ENCODE data around the gene TP53I3.
A peak's percentile ranks its signal among the peaks of the same experiment; 100 is the strongest.
"Not testable (repeated sequence)": the region's sequence is repeated elsewhere in the genome, so short reads cannot be mapped to it uniquely, and the experiment has no call there.

TP53I3 gene

DNA sequence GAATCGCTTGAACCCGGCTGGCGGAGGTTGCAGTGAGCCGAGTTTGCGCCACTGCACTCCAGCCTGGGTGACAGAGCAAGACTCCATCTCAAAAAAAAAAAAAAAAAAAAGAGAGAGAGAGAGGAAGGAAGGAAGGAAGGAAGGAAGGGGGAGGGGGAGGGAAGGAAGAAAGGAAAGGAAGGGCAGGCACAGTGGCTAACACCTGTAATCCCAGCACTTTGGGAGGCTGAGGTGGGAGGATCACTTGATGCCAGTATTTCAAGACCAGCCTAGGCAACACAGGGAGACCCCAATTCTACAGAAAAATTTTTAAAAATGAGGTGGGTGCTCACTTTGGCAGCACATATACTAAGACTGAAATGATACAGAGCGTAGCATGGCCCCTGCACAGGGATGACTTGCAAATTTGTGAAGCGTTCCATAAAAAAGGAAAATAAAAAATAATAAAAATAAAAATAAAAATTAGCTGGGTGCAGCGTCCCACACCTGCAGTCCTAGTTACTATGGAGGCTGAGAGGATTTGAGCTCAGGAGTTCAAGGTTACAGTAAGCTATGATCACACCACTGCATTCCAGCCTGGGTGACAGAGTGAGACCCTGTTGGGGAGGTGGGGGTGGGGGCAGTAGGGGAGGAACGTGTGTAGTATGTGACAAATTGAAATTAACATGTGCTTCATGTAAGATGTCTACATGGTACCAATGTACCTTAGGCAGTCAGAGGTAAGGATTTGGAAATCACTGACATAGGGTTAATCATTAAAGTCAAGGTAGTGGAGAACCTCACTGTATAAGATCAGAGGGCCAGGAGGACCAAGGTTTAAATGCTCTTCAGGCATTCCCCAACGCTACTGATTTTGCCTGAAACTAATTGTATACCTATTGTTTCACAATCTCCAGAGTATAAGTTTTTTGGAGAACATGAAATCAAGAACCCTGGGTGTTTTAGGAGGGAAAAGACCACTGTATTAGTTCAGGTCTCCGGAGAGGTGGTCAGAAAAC, 38.8 kb downstream of the TP53I3 start:
- TF ChIP-seq, protein P1, sequence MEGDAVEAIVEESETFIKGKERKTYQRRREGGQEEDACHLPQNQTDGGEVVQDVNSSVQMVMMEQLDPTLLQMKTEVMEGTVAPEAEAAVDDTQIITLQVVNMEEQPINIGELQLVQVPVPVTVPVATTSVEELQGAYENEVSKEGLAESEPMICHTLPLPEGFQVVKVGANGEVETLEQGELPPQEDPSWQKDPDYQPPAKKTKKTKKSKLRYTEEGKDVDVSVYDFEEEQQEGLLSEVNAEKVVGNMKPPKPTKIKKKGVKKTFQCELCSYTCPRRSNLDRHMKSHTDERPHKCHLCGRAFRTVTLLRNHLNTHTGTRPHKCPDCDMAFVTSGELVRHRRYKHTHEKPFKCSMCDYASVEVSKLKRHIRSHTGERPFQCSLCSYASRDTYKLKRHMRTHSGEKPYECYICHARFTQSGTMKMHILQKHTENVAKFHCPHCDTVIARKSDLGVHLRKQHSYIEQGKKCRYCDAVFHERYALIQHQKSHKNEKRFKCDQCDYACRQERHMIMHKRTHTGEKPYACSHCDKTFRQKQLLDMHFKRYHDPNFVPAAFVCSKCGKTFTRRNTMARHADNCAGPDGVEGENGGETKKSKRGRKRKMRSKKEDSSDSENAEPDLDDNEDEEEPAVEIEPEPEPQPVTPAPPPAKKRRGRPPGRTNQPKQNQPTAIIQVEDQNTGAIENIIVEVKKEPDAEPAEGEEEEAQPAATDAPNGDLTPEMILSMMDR (IDR thresholded peaks at IDR 0.05; ENCODE audit: low read depth, low read length) = no peak
- peak overlapping the region; percentile 84 for H3K4me3 ChIP-seq (ENCODE audit: low read depth, low read length)

DNA sequence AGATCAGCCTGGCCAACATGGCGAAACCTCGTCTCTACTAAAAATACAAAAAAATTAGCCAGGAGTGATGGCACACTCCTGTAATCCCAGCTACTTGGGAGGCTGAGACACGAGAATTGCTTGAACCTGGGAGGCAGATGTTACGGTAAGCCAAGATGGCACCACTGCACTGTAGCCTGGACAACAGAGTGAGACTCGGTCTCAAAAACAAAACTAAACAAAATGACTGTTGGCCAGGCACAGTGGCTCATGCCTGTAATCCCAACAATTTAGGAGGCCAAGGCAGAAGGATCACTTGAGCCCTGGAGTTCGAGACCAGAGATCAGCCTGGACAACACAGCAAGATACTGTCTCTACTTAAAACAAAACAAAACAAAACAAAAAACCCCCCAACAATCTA, 41.5 kb downstream of the TP53I3 start:
- H3K4me3 ChIP-seq (ENCODE audit: low read depth, low read length) = not testable (repeated sequence)

DNA sequence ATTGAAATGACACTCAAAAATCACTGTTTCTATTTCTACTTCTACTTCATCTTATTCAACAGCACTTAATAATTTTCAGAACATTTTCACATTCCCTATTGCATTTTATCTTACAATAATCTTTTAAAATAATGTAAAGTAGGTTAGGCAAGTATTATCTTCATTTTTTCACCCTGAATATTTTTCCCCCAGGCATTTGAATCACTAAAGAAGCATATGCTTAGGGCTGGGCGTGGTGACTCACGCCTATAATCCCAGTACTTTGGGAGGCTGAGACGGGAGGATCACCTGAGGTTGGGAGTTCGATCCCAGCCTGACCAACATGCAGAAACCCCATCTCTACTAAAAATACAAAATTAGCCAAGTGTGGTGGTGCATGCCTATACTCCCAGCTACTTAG, 44.1 kb downstream of the TP53I3 start:
- TF ChIP-seq, protein P1 (IDR thresholded peaks at IDR 0.05; ENCODE audit: low read depth, low read length) = no peak
- no peak overlapping the region for H3K4me3 ChIP-seq (ENCODE audit: low read depth, low read length)

DNA sequence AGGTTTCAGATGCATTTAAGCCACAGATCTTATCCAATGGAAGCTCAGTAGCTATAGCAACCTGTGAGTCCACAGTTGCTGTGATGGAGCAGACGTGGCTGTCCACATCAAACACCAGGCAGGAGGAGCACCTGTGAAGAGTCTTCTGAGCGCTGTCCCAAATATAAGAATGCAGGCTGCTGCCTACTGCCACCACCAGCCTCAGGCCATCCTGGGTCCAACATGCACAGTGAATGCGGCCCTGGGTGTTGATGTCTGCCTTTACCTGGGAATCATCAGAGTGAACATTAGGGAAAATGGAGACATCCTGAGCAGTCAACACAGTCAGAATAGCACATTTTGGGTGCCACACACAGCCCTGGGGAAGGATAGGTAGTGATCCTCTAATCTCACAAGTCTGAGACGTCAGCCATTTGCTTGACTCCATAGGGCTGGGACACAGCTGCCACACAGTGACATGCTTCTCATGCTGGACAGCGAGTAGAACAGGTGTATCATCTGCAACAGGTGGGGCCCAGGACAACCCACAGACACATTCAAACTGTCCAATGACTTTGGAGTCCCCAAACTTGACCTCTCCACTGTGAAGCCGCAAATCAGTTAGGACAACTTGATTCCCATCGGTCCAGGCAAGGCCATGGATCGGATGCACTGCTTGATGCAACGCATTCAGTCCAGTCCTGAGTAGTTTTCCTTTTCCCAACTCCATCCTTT, 45.7 kb downstream of the TP53I3 start:
- H3K4me3 ChIP-seq (ENCODE audit: low read depth, low read length) = no peak overlapping the region
- TF ChIP-seq, protein P1 (IDR thresholded peaks at IDR 0.05; ENCODE audit: low read depth, low read length) = no peak
